Mammary epithelial cell (primary cell): ENCODE results near the gene SLC48A1.

Experiments
- CTCF ChIP-seq, 2 donors: IDR thresholded peaks in 1 of 2; conservative IDR thresholded peaks in 1 of 2; 2 replicates each; pipeline ENCODE4 v1.5.1; 2011 to 2012; ENCODE audit warnings: inconsistent platforms in 2 of 2, low read length in 2 of 2, mild to moderate bottlenecking in 2 of 2, control low read depth in 1 of 2, low read depth in 1 of 2; ENCODE audit not compliant: insufficient read depth in 1 of 2; ENCODE audit errors: extremely low read depth in 1 of 2
- EZH2 ChIP-seq: IDR thresholded peaks from 2 replicates; pipeline ENCODE4 v1.6.1; 2012; ENCODE audit warnings: low read length, inconsistent platforms, borderline replicate concordance

GRCh38 chr12:47746523-47746922 is 26.5 kb upstream of the SLC48A1 start:
- TF ChIP-seq CTCF (conservative IDR thresholded peaks at IDR 0.05 in 1 of 2, IDR thresholded peaks at IDR 0.05 in 1 of 2; ENCODE audit: extremely low read depth in 1 of 2, insufficient read depth in 1 of 2, low read depth in 1 of 2, low read length in 2 of 2): no peak
- TF ChIP-seq EZH2: no peak
